GM18498 (cell line): Measurements from ENCODE around the gene ANO8.
"Not testable (repeated sequence)": the region's sequence is repeated elsewhere in the genome, so short reads cannot be mapped to it uniquely, and the experiment has no call there.

Experiments used
- ATAC-seq: cut with Tn5 transposase; IDR thresholded peaks from one replicate; pipeline ENCODE4 v1.9.1; 2021; ENCODE audit warnings: mild to moderate bottlenecking, moderate library complexity; ENCODE audit not compliant: unreplicated experiment

The ANO8 gene

GRCh38 chr19:17292301-17293074 lies 42.2 kb downstream of the ANO8 start:
- peak; percentile 79 for ATAC-seq

- ATAC-seq: no peak
These were observed 45.2 kb downstream of the ANO8 start for GRCh38 chr19:17289489-17289888.

GRCh38 chr19:17286752-17287151 lies 47.9 kb downstream of the ANO8 start:
- ATAC-seq: no peak

GRCh38 chr19:17286263-17286662 lies 48.4 kb downstream of the ANO8 start:
- no peak for ATAC-seq

- no peak for ATAC-seq
These were observed 49.1 kb downstream of the ANO8 start for GRCh38 chr19:17285415-17286135.

- ATAC-seq: no peak
These were observed 51.1 kb downstream of the ANO8 start for GRCh38 chr19:17283504-17283996.

GRCh38 chr19:17282488-17283125 lies 52.0 kb downstream of the ANO8 start:
- peak; percentile 55 for ATAC-seq

- ATAC-seq: peak; percentile 32
These were observed 53.0 kb downstream of the ANO8 start, which contains the start of gene ANKLE1 for GRCh38 chr19:17281391-17282304. TSS of gene ANKLE1 (plus strand) at chr19:17281901. CDS start at chr19:17281921, 20 bp downstream.

- ATAC-seq: no peak
These were observed 55.2 kb downstream of the ANO8 start for GRCh38 chr19:17279436-17279835.

GRCh38 chr19:17275441-17276175 lies 59.0 kb downstream of the ANO8 start:
- no peak for ATAC-seq

- ATAC-seq: not testable (repeated sequence)
These were observed 59.8 kb downstream of the ANO8 start for GRCh38 chr19:17274892-17275291.
